Tibial nerve (tissue), 4 donors: ENCODE results near the gene RCSD1.

Source experiments
- CTCF ChIP-seq, 5 experiments: fragments of 200-600 bp in 3 of 5; fragments of 450-650 bp in 2 of 5; sonication (generic) in 3 of 5; IDR thresholded peaks; one replicate each; pipeline ENCODE4 v1.5.1; 2016 to 2019; ENCODE audit warnings: antibody characterized with exemption in 5 of 5, mild to moderate bottlenecking in 3 of 5, moderate library complexity in 2 of 5
- EP300 ChIP-seq, 2 donors: sonication (generic); formaldehyde crosslinking; IDR thresholded peaks; one replicate each; pipeline ENCODE4 v1.6.1; 2017; ENCODE audit warnings: antibody characterized with exemption in 2 of 2, mild to moderate bottlenecking in 1 of 2
- POLR2A ChIP-seq, 2 donors: fragments of 450-650 bp; IDR thresholded peaks; one replicate each; pipeline ENCODE4 v1.6.1; 2017; ENCODE audit warnings: antibody characterized with exemption in 2 of 2, mild to moderate bottlenecking in 2 of 2, moderate library complexity in 2 of 2

GRCh38 chr1:167582064-167582463, 48.0 kb upstream of the RCSD1 start:
- TF ChIP-seq CTCF (IDR thresholded peaks at IDR 0.05) (no peak), EP300 (IDR thresholded peaks at IDR 0.05) (no peak), POLR2A (IDR thresholded peaks at IDR 0.05) (no peak)
